ENCODE results near the gene SAT2.

Gene SAT2

GRCh38 chr17:7579001-7579833 lies 48.4 kb downstream of the SAT2 start, which contains the start of gene CD68:
TSS of gene CD68 (plus strand) at chr17:7579638. CDS start at chr17:7579678, 40 bp downstream.
- Histone ChIP-seq H3K4me1 (ENCODE audit: insufficient read depth, low read length) (peaks cover 24% of the 10 kb centered on the region), H3K9me3 (ENCODE audit: insufficient read depth, low read depth, low read length) (no peaks in the 10 kb centered on the region), H3K27me3 (ENCODE audit: insufficient read depth, low read length) (no peaks in the 10 kb centered on the region), H3K36me3 (ENCODE audit: insufficient read depth, low read depth, low read length) (peaks cover 57% of the 10 kb centered on the region), H3K27ac (ENCODE audit: low read length) (no peak within 1 kb of the TSS), H3K9ac (ENCODE audit: low read depth, low read length) (no peak within 1 kb of the TSS), H3K4me3 (ENCODE audit: low read length) (no peak within 1 kb of the TSS)

GRCh38 chr17:7577327-7578199 lies 50.1 kb downstream of the SAT2 start:
- Histone ChIP-seq H3K27ac (ENCODE audit: low read length) (no peak overlapping the region), H3K27me3 (ENCODE audit: insufficient read depth, low read length) (no peaks in the 10 kb centered on the region), H3K36me3 (ENCODE audit: insufficient read depth, low read depth, low read length) (peaks cover 70% of the 10 kb centered on the region), H3K9ac (ENCODE audit: low read depth, low read length) (no peak overlapping the region), H3K4me1 (ENCODE audit: insufficient read depth, low read length) (peaks cover 17% of the 10 kb centered on the region), H3K9me3 (ENCODE audit: insufficient read depth, low read depth, low read length) (no peaks in the 10 kb centered on the region), H3K4me3 (ENCODE audit: low read length) (no peak overlapping the region)

GRCh38 chr17:7576432-7576937 lies 51.1 kb downstream of the SAT2 start:
- H3K9me3 ChIP-seq (ENCODE audit: insufficient read depth, low read depth, low read length) = no peaks in the 10 kb centered on the region
- H3K27me3 ChIP-seq (ENCODE audit: insufficient read depth, low read length) = no peaks in the 10 kb centered on the region
- H3K27ac ChIP-seq (ENCODE audit: low read length) = no peak overlapping the region
- no peak overlapping the region for H3K4me3 ChIP-seq (ENCODE audit: low read length)
- peaks cover 13% of the 10 kb centered on the region for H3K4me1 ChIP-seq (ENCODE audit: insufficient read depth, low read length)
- H3K36me3 ChIP-seq (ENCODE audit: insufficient read depth, low read depth, low read length) = peaks cover 68% of the 10 kb centered on the region
- no peak overlapping the region for H3K9ac ChIP-seq (ENCODE audit: low read depth, low read length)
